Muscle of arm (tissue), 12 donors: ENCODE results near the gene BUD13. TPM values are rescaled to one million over a fixed set of nuclear protein-coding genes. Genes with fewer than 3 reads are reported as not detected.

Experiments
- DNase-seq: peaks from one replicate; pipeline ENCODE4 v3.0.0-alpha.2; 2013
- polyA plus RNA-seq, 12 donors: library from polyadenylated mRNA; unstranded; fragments of 120-200 nt; gene quantifications; one replicate each; pipeline ENCODE4 v1.2.1, GENCODE V29; 2013; ENCODE audit not compliant: insufficient read length in 12 of 12

Gene BUD13
- polyA plus RNA-seq, 12 donors = 14.5 to 26.0 (median 19.6) TPM; not detected in 1

GRCh38 chr11:116720895-116721294 lies 51.9 kb downstream of the BUD13 start:
- DNase-seq = no peak

GRCh38 chr11:116718955-116719501 lies 53.8 kb downstream of the BUD13 start:
- no peak for DNase-seq

- no peak for DNase-seq
Observed at GRCh38 chr11:116716621-116717020, 56.2 kb downstream of the BUD13 start.

GRCh38 chr11:116715383-116715782 lies 57.4 kb downstream of the BUD13 start:
- DNase-seq = no peak

- DNase-seq = no peak
Observed at GRCh38 chr11:116714902-116715301, 57.9 kb downstream of the BUD13 start.

- DNase-seq = no peak
Observed at GRCh38 chr11:116712428-116712827, 60.4 kb downstream of the BUD13 start.

GRCh38 chr11:116710762-116711161 lies 62.0 kb downstream of the BUD13 start:
- DNase-seq = no peak

GRCh38 chr11:116710001-116710674 lies 62.6 kb downstream of the BUD13 start:
- no peak for DNase-seq

- no peak for DNase-seq
Observed at GRCh38 chr11:116707746-116708145, 65.0 kb downstream of the BUD13 start.

GRCh38 chr11:116707161-116707629 lies 65.6 kb downstream of the BUD13 start:
- no peak for DNase-seq

- DNase-seq = no peak
Observed at GRCh38 chr11:116703421-116703820, 69.4 kb downstream of the BUD13 start.

GRCh38 chr11:116702772-116703385 lies 69.9 kb downstream of the BUD13 start:
- DNase-seq = no peak

GRCh38 chr11:116701876-116702275 lies 70.9 kb downstream of the BUD13 start:
- no peak for DNase-seq

GRCh38 chr11:116701297-116701801 lies 71.4 kb downstream of the BUD13 start:
- no peak for DNase-seq

- DNase-seq = no peak
Observed at GRCh38 chr11:116700586-116701220, 72.1 kb downstream of the BUD13 start.

Other genes with a start within 250 kb of the BUD13 start
- gene ZPR1, start 15.0 kb upstream of the BUD13 start, polyA plus RNA-seq = 10 to 100 TPM in 11 of 12 donors, not detected in 1; 11.3 to 45.7 (median 41.2) TPM
- gene APOA5, start 18.9 kb upstream of the BUD13 start, polyA plus RNA-seq = not detected
- gene APOA4, start 50.3 kb upstream of the BUD13 start, polyA plus RNA-seq = not detected
- 1 to 10 TPM in 3 of 12 donors, under 1 TPM in 3, not detected in 6; 0.36 to 8.7 (median 0.96) TPM for gene APOC3, start 56.9 kb upstream of the BUD13 start, polyA plus RNA-seq
- 10 to 100 TPM in 2 of 12 donors, 1 to 10 TPM in 8, under 1 TPM in 1, not detected in 1; 0.75 to 46.8 (median 2.3) TPM for gene APOA1, start 64.6 kb upstream of the BUD13 start, polyA plus RNA-seq